GM23248 (cell line): Measurements from ENCODE around the gene UGT2B11. TPM values are rescaled to one million over a fixed set of nuclear protein-coding genes. Genes with fewer than 3 reads are reported as not detected.

Experiments used
- DNase-seq: peaks from one replicate; pipeline ENCODE4 v3.0.0-alpha.2; 2015
- H2AFZ ChIP-seq: fragments of 200-600 bp; sonication (generic); 2 replicates; pipeline ENCODE4 v1.6.1; 2016; ENCODE audit warnings: antibody characterized with exemption
- H3F3A ChIP-seq: fragments of 200-600 bp; sonication (generic); 2 replicates; pipeline ENCODE4 v1.6.1; 2016; ENCODE audit warnings: mild to moderate bottlenecking, antibody characterized with exemption, mixed run types; ENCODE audit not compliant: insufficient read depth
- H3K27ac ChIP-seq: fragments of 200-600 bp; sonication (generic); 2 replicates; pipeline ENCODE4 v1.5.1; 2016; ENCODE audit warnings: mild to moderate bottlenecking
- H3K27me3 ChIP-seq: fragments of 200-600 bp; sonication (generic); replicated peaks from 2 replicates; pipeline ENCODE4 v1.6.1; 2016; ENCODE audit warnings: mild to moderate bottlenecking; ENCODE audit not compliant: insufficient read depth
- H3K36me3 ChIP-seq: fragments of 200-600 bp; sonication (generic); 2 replicates; pipeline ENCODE4 v1.6.1; 2016; ENCODE audit warnings: low read depth, mild to moderate bottlenecking
- H3K4me1 ChIP-seq: fragments of 200-600 bp; sonication (generic); 2 replicates; pipeline ENCODE4 v1.6.1; 2016; ENCODE audit warnings: mild to moderate bottlenecking; ENCODE audit not compliant: insufficient read depth
- H3K4me2 ChIP-seq: fragments of 200-600 bp; sonication (generic); one replicate; pipeline ENCODE4 v1.6.1; 2016; ENCODE audit warnings: mild to moderate bottlenecking; ENCODE audit not compliant: unreplicated experiment
- H3K4me3 ChIP-seq: fragments of 200-600 bp; sonication (generic); 2 replicates; pipeline ENCODE4 v1.5.1; 2016; ENCODE audit warnings: mild to moderate bottlenecking
- H3K79me2 ChIP-seq: fragments of 200-600 bp; sonication (generic); 2 replicates; pipeline ENCODE4 v1.6.1; 2016; ENCODE audit warnings: mild to moderate bottlenecking; ENCODE audit not compliant: insufficient read depth
- H3K9ac ChIP-seq: fragments of 200-600 bp; sonication (generic); 2 replicates; pipeline ENCODE4 v1.6.1; 2016; ENCODE audit warnings: mild to moderate bottlenecking
- H3K9me2 ChIP-seq: fragments of 200-600 bp; sonication (generic); 2 replicates; pipeline ENCODE4 v1.6.1; 2016; ENCODE audit warnings: mixed run types, mild to moderate bottlenecking, moderate library complexity; ENCODE audit not compliant: insufficient read depth
- H3K9me3 ChIP-seq: fragments of 200-600 bp; sonication (generic); one replicate; pipeline ENCODE4 v1.6.1; 2017; ENCODE audit warnings: low read depth
- H4K20me1 ChIP-seq: fragments of 200-600 bp; sonication (generic); 2 replicates; pipeline ENCODE4 v1.6.0; 2016; ENCODE audit not compliant: insufficient read depth
- EZH2 ChIP-seq: fragments of 200-600 bp; sonication (generic); IDR thresholded peaks from 2 replicates; pipeline ENCODE4 v1.6.1; 2018; ENCODE audit warnings: antibody characterized with exemption, mild to moderate bottlenecking; ENCODE audit not compliant: insufficient read depth, poor library complexity, severe bottlenecking
- EZH2phosphoT487 ChIP-seq: fragments of 200-600 bp; sonication (generic); IDR thresholded peaks from 2 replicates; pipeline ENCODE4 v1.6.1; 2018; ENCODE audit warnings: antibody characterized with exemption, moderate library complexity, mild to moderate bottlenecking, low read depth; ENCODE audit not compliant: insufficient read depth
- WGBS, 2 experiments: methylation state at CpG; one replicate each; pipeline ENCODE4 v1.1.6; 2015 to 2017; ENCODE audit warnings: low lambda C conversion rate in 2 of 2, low coverage in 1 of 2; ENCODE audit errors: missing lambda C conversion rate in 2 of 2; 5-methylcytosine and 5-hydroxymethylcytosine counted together
- in situ Hi-C: fragments of 300-500 bp; cut with MboI; formaldehyde crosslinking; loops from 2 replicates; pipeline ENCODE4 v1.15.0; 2020
- polyA plus RNA-seq: library from polyadenylated mRNA; unstranded; fragments of >200 nt; fragmentation: Nextera tagmentation; extraction: Ambion mirVana; gene quantifications from 2 replicates; pipeline ENCODE4 v1.2.1, GENCODE V29; 2016
- total RNA-seq: library from RNA; depleted of rRNA; stranded (reverse); fragments of >200 nt; shearing (Covaris generic); gene quantifications from 2 replicates; pipeline ENCODE4 v1.2.3, GENCODE V29; 2014; rRNA removed

The UGT2B11 gene
- total and polyA plus RNA-seq, 2 experiments from 2014 or later, result not detected

DNA sequence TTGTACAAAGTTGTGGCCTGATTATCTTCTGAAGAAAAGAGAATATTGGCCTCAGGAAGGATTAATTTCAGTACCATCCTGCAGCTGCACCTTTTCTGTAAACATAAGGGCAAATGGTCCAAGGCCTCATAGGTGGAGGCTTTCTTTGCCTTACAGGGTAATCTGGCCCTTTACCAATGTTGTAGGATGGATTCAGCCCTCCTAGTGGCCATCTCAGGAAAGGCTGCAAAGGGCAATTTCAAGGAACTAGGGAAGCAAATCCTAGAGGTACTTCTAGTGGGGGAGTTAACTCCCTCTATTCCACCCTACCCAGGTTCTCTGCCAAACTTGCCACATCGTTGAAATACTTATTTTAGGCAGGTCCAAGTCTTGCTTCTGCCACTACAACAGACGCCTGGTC lies 57.6 kb downstream of the UGT2B11 start:
- no peaks in the 10 kb centered on the region for H3F3A ChIP-seq
- H3K4me3 ChIP-seq, result no peak overlapping the region
- no peaks in the 10 kb centered on the region for H3K4me1 ChIP-seq
- 8 to 14% methylated on average over 2 of the region's 2 CpGs for WGBS, 2 experiments
- H3K27me3 ChIP-seq, result no peaks in the 10 kb centered on the region
- in situ Hi-C loops, result no loop called here
- no peaks in the 10 kb centered on the region for H3K9me2 ChIP-seq
- H3K4me2 ChIP-seq, result no peak overlapping the region
- H3K27ac ChIP-seq, result no peak overlapping the region
- no peaks in the 10 kb centered on the region for H3K36me3 ChIP-seq
- H4K20me1 ChIP-seq, result no peaks in the 10 kb centered on the region
- DNase-seq, result peak; percentile 26
- H3K9me3 ChIP-seq, result no peaks in the 10 kb centered on the region
- no peak for TF ChIP-seq EZH2
- no peak for TF ChIP-seq EZH2phosphoT487
- no peak overlapping the region for H3K9ac ChIP-seq
- H3K79me2 ChIP-seq, result no peaks in the 10 kb centered on the region
- no peak overlapping the region for H2AFZ ChIP-seq

DNA sequence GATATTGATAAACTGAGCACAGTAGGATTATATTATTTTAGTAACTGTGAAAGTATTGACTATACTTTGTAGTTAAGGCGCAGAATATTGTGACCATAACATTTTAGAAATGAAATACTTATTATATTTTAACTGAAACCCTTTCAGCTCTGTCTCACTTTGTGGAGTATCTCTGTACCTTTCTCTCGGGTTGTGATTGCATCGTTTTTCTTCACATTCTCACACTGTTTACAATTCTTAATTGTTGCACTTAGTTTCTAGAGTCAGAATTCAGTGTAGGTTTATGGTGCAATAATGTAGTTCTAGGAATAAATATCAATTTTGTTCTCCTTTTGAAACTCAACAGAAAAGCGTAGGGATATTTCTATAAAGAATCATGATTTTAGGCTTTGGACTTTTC lies 60.5 kb downstream of the UGT2B11 start:
- Histone ChIP-seq H4K20me1 (no peaks in the 10 kb centered on the region), H3K36me3 (no peaks in the 10 kb centered on the region), H3K27me3 (0 out of 2 replicates have a peak, but pooled peaks cover 2% of the 10 kb centered on the region), H3K4me2 (no peak overlapping the region), H3K9me2 (no peaks in the 10 kb centered on the region), H3K4me1 (no peaks in the 10 kb centered on the region), H3K9me3 (no peaks in the 10 kb centered on the region), H3K4me3 (no peak overlapping the region), H3K9ac (no peak overlapping the region), H3K27ac (no peak overlapping the region), H3F3A (no peaks in the 10 kb centered on the region), H3K79me2 (no peaks in the 10 kb centered on the region), H2AFZ (no peak overlapping the region)
- in situ Hi-C loops, result no loop called here
- TF ChIP-seq EZH2phosphoT487 (no peak), EZH2 (no peak)
- DNase-seq, result no peak
- WGBS, 2 experiments, result 3 to 5% methylated on average over 4 of the region's 4 CpGs

Other genes with a start within 250 kb of the UGT2B11 start
- not detected in 2 replicates for gene UGT2B7, start 118.3 kb downstream of the UGT2B11 start, total RNA-seq
- gene UGT2B7, start 118.3 kb downstream of the UGT2B11 start, polyA plus RNA-seq, result not detected in 2 replicates
- not detected in 2 replicates for gene UGT2B28, start 65.7 kb upstream of the UGT2B11 start, total RNA-seq
- gene UGT2B28, start 65.7 kb upstream of the UGT2B11 start, polyA plus RNA-seq, result not detected in 2 replicates